Tibial nerve (tissue), 3 donors: Measurements from ENCODE around the gene RIMS1.

ENCODE experiments used
- CTCF ChIP-seq, 5 experiments: fragments of 200-600 bp in 3 of 5; fragments of 450-650 bp in 2 of 5; sonication (generic) in 3 of 5; IDR thresholded peaks; one replicate each; pipeline ENCODE4 v1.5.1; 2016 to 2019; ENCODE audit warnings: antibody characterized with exemption in 5 of 5, mild to moderate bottlenecking in 3 of 5, moderate library complexity in 2 of 5
- POLR2A ChIP-seq, 2 donors: fragments of 450-650 bp; IDR thresholded peaks; one replicate each; pipeline ENCODE4 v1.6.1; 2017; ENCODE audit warnings: antibody characterized with exemption in 2 of 2, mild to moderate bottlenecking in 2 of 2, moderate library complexity in 2 of 2

- TF ChIP-seq POLR2A (IDR thresholded peaks at IDR 0.05) (no peak), CTCF (IDR thresholded peaks at IDR 0.05) (no peak)
These were observed 254.4 kb downstream of the RIMS1 start for GRCh38 chr6:72140795-72141194.
